ENCODE data around the gene TPP2.

GRCh38 chr13:102718746-102719145 lies 122.0 kb downstream of the TPP2 start:
- no peak for TF ChIP-seq CTCF (IDR thresholded peaks at IDR 0.05)
- TF ChIP-seq POLR2A (IDR thresholded peaks at IDR 0.05), result no peak
- no peak for TF ChIP-seq POLR2AphosphoS5 (IDR thresholded peaks at IDR 0.05)

All from suprapubic skin (tissue), 4 donors.